ENCODE results near the gene NMNAT2. TPM values are rescaled to one million over a fixed set of nuclear protein-coding genes. Genes with fewer than 3 reads are reported as not detected.

Gene NMNAT2
- total and polyA plus RNA-seq, 2 of the 8 experiments (the other 6 are each of a cell fraction or from before 2014, with no cell fraction given) = 6.5 to 20.9 TPM

DNA sequence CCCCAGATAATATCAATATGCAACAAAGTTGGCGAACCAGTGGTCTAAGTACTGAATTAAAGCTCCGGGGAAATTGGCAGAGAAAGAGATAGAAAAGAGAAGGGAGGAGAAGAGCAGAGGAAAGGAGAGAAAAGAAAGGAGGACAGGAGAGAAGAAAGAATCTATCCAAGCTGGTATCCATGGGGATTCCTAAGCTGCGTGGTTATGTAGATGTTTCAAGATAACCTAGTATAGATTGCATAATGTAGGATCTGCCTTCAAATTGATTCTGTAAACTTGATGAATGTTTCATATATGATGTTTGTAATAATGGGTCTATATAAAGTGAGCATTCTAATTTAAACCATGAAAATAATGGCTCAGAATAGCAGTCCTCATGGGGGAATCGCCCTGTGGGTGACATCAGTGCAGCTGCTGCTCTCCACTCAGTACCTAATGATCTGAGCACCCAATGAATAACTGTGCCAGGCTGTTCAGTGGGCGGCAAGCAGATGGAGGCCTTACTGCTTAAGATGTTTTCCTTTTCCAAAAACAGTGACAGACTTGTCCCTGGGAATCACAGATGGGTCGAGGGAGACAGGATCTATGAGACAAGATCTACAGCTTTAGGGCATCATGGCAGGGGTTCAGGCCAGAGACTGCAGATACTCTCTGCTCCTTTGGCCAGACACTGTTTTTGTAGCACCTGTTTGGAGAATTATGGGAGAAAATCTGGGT, 154.1 kb downstream of the NMNAT2 start (continued):
- TF ChIP-seq MAX (IDR thresholded peaks at IDR 0.05) = no peak
- no peak for TF ChIP-seq KDM4A (IDR thresholded peaks at IDR 0.05; ENCODE audit: low read depth, low read length, severe bottlenecking)
- TF ChIP-seq, protein P1, sequence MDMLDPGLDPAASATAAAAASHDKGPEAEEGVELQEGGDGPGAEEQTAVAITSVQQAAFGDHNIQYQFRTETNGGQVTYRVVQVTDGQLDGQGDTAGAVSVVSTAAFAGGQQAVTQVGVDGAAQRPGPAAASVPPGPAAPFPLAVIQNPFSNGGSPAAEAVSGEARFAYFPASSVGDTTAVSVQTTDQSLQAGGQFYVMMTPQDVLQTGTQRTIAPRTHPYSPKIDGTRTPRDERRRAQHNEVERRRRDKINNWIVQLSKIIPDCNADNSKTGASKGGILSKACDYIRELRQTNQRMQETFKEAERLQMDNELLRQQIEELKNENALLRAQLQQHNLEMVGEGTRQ (IDR thresholded peaks at IDR 0.05; ENCODE audit: low read length) = no peak
